Heart right ventricle (tissue), 16 donors: ENCODE results near the gene SHISAL2A. TPM values are rescaled to one million over a fixed set of nuclear protein-coding genes. Genes with fewer than 3 reads are reported as not detected.

Experiments used
- ATAC-seq, 8 donors: fragments of 200-7000 bp; cut with Tn5 transposase; one replicate each; pipeline ENCODE4 v1.9.1; 2020; ENCODE audit warnings: mild to moderate bottlenecking in 8 of 8, moderate library complexity in 8 of 8, moderate number of reproducible peaks in 1 of 8
- DNase-seq, 2 donors: peaks; one replicate each; pipeline ENCODE4 v3.0.0-alpha.2; 2020
- H3K27ac ChIP-seq, 10 donors: fragments of 200-600 bp; sonication (generic) in 2 of 10; one replicate each; pipeline versions ENCODE4 v1.5.0 to v1.8.0; 2020 to 2022; ENCODE audit warnings: mild to moderate bottlenecking in 3 of 10
- H3K27me3 ChIP-seq, 7 donors: fragments of 200-600 bp; one replicate each; pipeline ENCODE4 v1.8.0; 2021 to 2022; ENCODE audit warnings: mild to moderate bottlenecking in 2 of 7
- H3K36me3 ChIP-seq, 9 donors: fragments of 200-600 bp; sonication (generic) in 1 of 9; one replicate each; pipeline versions ENCODE4 v1.5.0 to v1.8.0; 2020 to 2022; ENCODE audit warnings: mild to moderate bottlenecking in 2 of 9
- H3K4me1 ChIP-seq, 9 donors: fragments of 200-600 bp; sonication (generic) in 1 of 9; one replicate each; pipeline versions ENCODE4 v1.5.0 to v1.8.0; 2020 to 2022; ENCODE audit warnings: mild to moderate bottlenecking in 4 of 9
- H3K4me3 ChIP-seq, 10 donors: fragments of 200-600 bp; sonication (generic) in 2 of 10; one replicate each; pipeline versions ENCODE4 v1.5.0 to v1.8.0; 2020 to 2022; ENCODE audit warnings: mild to moderate bottlenecking in 7 of 10, moderate library complexity in 2 of 10
- H3K9me3 ChIP-seq, 11 donors: fragments of 200-600 bp in 10 of 11; sonication (generic) in 2 of 11; one replicate each; pipeline versions ENCODE4 v1.5.0 to v1.8.0; 2013 to 2022; ENCODE audit warnings: mild to moderate bottlenecking in 2 of 11, control low read depth in 1 of 11, moderate library complexity in 1 of 11
- WGBS, 2 donors: extraction: QIAGEN DNeasy Blood & Tissue Kit; methylation state at CpG; one replicate each; pipeline ENCODE4 v1.1.7; 2013; ENCODE audit warnings: inconsistent platforms in 1 of 2; 5-methylcytosine and 5-hydroxymethylcytosine counted together
- intact Hi-C, 10 donors: fragments of 100-400 bp; cut with DNase I; formaldehyde crosslinking; loops; one replicate each; pipeline versions ENCODE4 v1.11.1 to v1.14.2; 2022
- polyA plus RNA-seq, 2 donors: library from polyadenylated mRNA; stranded (reverse); fragments of 200-250 nt; gene quantifications; one replicate each; pipeline ENCODE4 v1.2.3, GENCODE V29; 2013
- total RNA-seq, 10 donors: library from RNA; stranded (reverse); fragmentation: NEBNext Ultra II Directional in 3 of 10; extraction: Animal tissue kit (Norgen Biotek cat#: 25700) in 3 of 10; gene quantifications; one replicate each; pipeline versions ENCODE4 v1.2.1 to v1.2.4, GENCODE V29; 2021 to 2023
- TF ChIP-seq, protein P1 (sequence below), 9 donors: fragments of 200-600 bp; sonication (generic) in 2 of 9; IDR thresholded peaks; one replicate each; pipeline versions ENCODE4 v1.5.0 to v1.8.0; 2021 to 2022; ENCODE audit warnings: antibody characterized with exemption in 9 of 9, mild to moderate bottlenecking in 5 of 9, moderate library complexity in 1 of 9
- donor health status: Arrhythmogenic right ventricular cardiomyopathy.
- donor health status: ischemic (EF 13 %, LVEDD 7.1; RV severe dilation, severe dysfunction).
- donor health status: healthy with polysubstance abuse.
- donor health status: DM: no; HTN: yes; CAD: no.
- donor health status: DM: no; HTN: no; CAD: no.
- donor health status: ischemic (EF 25% LVEDD 6.9; RV normal size, moderate dysfunction).
- donor health status: ischemic (EF 25% LVEDD 5.7; RV mildly dilated, moderate dysfunction).
- donor health status: healthy.
- donor health status: DM: yes; HTN: yes; CAD: no.
- donor health status: Ischemic cardiomyopathy.
- donor health status: ischemic (EF 35%, LVEDD 5.7; RV mildly dilated, moderate dysfunction).
- donor health status: nonischemic (EF 11% LVEDD 7.7; RV severe dilation, severe dysfunction).
- donor health status: DM: yes; HTN: yes; CAD: no.
- donor health status: PGD.
- donor health status: ischemic (EF 29% LVEDD 5.4; RV normal size, mild dysfunction).
- donor health status: nonischemic (EF 23%, LVEDD 6.1; RV moderate dilation, normal function).

The SHISAL2A gene
- total and polyA plus RNA-seq, 12 donors = 0.10 to 0.22 (median 0.19) TPM; not detected in 9

DNA sequence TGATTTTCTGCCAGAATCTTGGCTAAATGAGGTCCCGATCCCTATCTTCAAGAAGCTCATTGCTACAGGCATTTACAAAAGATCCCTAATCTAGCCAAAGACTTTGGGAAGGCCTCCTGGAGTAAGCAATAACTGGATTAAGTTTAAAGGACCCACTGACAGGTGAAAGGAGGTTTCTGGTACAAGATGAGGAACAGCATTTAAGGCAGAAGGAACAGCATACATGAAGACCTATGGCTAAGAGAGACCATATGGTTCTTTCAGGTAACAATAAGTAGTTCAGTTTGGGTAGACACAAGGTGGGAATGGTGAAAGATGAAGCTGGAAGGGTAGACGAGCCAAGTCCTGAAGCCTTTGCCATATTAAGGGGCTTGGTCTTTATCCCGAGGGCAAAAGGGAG lies 27.8 kb downstream of the SHISAL2A start:
- WGBS, 2 donors = 56 to 63% methylated on average over 3 of the region's 3 CpGs
- H3K9me3 ChIP-seq = no peaks in the 10 kb centered on the region
- H3K36me3 ChIP-seq = no peaks in the 10 kb centered on the region
- no peaks in the 10 kb centered on the region for H3K27me3 ChIP-seq
- ATAC-seq (no peak), DNase-seq (no peak)
- TF ChIP-seq, protein P1, sequence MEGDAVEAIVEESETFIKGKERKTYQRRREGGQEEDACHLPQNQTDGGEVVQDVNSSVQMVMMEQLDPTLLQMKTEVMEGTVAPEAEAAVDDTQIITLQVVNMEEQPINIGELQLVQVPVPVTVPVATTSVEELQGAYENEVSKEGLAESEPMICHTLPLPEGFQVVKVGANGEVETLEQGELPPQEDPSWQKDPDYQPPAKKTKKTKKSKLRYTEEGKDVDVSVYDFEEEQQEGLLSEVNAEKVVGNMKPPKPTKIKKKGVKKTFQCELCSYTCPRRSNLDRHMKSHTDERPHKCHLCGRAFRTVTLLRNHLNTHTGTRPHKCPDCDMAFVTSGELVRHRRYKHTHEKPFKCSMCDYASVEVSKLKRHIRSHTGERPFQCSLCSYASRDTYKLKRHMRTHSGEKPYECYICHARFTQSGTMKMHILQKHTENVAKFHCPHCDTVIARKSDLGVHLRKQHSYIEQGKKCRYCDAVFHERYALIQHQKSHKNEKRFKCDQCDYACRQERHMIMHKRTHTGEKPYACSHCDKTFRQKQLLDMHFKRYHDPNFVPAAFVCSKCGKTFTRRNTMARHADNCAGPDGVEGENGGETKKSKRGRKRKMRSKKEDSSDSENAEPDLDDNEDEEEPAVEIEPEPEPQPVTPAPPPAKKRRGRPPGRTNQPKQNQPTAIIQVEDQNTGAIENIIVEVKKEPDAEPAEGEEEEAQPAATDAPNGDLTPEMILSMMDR (IDR thresholded peaks at IDR 0.05) = no peak
- no peak overlapping the region for H3K4me3 ChIP-seq
- no peaks in the 10 kb centered on the region for H3K4me1 ChIP-seq
- intact Hi-C loops = no loop called here
- H3K27ac ChIP-seq = no peak overlapping the region

DNA sequence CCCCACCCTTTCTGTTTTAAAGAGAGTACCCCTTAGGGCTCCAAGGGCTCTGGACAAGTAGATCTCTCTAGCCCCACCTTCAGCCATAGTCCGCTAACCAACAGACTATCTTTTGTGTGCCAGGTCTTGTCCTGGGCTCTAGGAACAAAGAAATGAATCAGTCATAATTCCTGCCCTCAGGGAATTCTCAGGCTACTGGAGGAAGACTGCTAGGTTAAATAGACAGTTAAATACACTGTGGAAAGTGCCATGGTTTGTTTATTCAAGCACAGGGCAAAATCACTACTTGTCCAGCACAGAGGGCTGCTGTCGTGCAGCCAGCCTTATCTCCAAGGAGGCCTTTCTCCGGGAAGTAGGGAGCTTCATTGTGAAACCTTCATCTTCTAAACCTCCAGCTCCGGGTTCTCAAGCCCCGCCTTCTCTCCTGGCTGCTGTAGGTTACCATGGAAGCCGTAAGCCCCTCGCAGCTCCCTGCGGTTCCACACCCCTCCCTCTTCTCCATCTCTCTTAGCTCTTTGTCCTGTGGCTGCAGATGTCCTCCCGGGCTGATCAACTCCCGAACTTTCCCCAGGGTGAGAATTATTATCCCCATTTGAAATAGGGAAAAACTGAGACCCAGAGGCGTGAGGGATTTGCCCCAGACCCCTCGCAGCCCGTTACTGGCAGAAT lies 29.8 kb downstream of the SHISAL2A start:
- TF ChIP-seq, protein P1 (IDR thresholded peaks at IDR 0.05) = no peak
- Histone ChIP-seq H3K27me3 (no peaks in the 10 kb centered on the region), H3K27ac (no peak overlapping the region), H3K36me3 (no peaks in the 10 kb centered on the region), H3K9me3 (no peaks in the 10 kb centered on the region), H3K4me1 (no peaks in the 10 kb centered on the region), H3K4me3 (no peak overlapping the region)
- ATAC-seq (no peak), DNase-seq (no peak)
- intact Hi-C loops = no loop called here
- WGBS, 2 donors = 36 to 45% methylated on average over 13 of the region's 13 CpGs

DNA sequence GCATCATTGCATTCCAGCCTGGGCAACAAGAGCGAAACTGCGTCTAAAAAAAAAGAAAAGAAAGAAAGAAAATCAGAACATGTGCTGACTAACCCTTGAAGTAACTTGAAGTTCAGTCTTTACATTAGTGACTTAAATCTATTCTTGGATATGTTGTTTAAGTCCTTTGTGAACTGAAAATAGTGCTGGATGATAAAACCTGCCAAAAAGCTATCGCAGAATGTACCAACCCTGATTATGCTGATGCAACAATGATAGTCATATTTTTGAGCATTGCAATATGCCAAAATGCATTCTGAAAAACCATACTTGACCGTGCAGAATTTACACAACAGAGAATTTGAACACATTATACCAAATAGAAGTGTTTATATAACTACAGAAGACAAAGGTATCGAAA lies 30.7 kb downstream of the SHISAL2A start:
- Histone ChIP-seq H3K9me3 (no peaks in the 10 kb centered on the region), H3K4me1 (no peaks in the 10 kb centered on the region), H3K4me3 (no peak overlapping the region), H3K27ac (no peak overlapping the region), H3K36me3 (no peaks in the 10 kb centered on the region), H3K27me3 (no peaks in the 10 kb centered on the region)
- TF ChIP-seq, protein P1 (IDR thresholded peaks at IDR 0.05) = no peak
- DNase-seq = no peak
- intact Hi-C loops = no loop called here
- ATAC-seq = no peak
- 87 to 90% methylated on average over 5 of the region's 5 CpGs for WGBS, 2 donors

DNA sequence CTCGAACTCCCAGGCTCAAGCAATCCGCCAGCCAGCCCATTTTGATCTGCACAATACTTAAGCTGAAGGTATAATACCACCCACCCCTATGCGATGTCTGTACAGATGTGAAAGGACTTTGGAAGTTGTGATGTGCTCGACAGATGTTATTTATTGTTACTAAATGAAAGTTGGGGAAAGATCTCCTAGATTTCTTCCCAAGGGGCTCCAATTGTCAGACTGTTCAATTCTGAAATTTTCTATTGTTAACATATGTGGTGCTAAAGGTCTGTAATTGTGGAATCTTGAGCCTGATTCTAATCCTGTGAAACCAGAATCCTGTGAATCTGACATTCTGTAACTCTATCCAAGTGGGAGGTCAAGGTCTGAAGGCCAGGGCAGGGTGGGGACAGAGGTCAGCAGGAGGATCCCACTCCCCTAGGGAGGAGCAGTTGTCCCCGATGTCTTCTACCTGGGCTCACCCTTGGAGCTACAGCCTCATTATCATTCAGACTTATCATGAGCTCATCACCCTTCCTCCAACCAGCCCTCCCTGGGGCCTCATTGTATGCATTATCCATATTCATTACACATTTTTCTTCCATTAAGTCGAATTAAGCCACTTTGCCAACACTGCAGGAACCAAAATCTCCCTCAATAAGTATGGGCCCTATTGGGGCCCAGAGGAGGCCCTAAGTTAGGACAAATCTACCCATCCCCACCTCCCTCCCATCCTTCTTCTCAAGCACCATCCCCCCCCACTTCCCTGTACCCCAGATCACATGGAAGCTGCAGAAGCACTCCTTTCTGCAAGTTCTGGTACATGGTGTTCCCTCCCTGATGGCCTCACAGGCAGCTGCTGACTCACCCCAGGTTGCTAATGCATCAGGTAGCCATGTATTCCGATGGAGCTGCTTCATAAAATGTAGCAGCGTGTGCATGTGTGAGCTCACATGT lies 32.3 kb downstream of the SHISAL2A start:
- H3K4me3 ChIP-seq = no peak overlapping the region
- intact Hi-C loops = no loop called here
- H3K9me3 ChIP-seq = no peaks in the 10 kb centered on the region
- no peaks in the 10 kb centered on the region for H3K27me3 ChIP-seq
- no peak for DNase-seq
- no peaks in the 10 kb centered on the region for H3K36me3 ChIP-seq
- no peak overlapping the region for H3K27ac ChIP-seq
- WGBS, 2 donors = 85 to 87% methylated on average over 8 of the region's 8 CpGs
- no peak for ATAC-seq
- TF ChIP-seq, protein P1 (IDR thresholded peaks at IDR 0.05) = no peak
- H3K4me1 ChIP-seq = no peaks in the 10 kb centered on the region
